Measurements from ENCODE around the gene SMG9. TPM values are rescaled to one million over a fixed set of nuclear protein-coding genes. Genes with fewer than 3 reads are reported as not detected.

The SMG9 gene
- total RNA-seq, 2 donors from 2014 or later, result 18.3 to 49.1 TPM

DNA sequence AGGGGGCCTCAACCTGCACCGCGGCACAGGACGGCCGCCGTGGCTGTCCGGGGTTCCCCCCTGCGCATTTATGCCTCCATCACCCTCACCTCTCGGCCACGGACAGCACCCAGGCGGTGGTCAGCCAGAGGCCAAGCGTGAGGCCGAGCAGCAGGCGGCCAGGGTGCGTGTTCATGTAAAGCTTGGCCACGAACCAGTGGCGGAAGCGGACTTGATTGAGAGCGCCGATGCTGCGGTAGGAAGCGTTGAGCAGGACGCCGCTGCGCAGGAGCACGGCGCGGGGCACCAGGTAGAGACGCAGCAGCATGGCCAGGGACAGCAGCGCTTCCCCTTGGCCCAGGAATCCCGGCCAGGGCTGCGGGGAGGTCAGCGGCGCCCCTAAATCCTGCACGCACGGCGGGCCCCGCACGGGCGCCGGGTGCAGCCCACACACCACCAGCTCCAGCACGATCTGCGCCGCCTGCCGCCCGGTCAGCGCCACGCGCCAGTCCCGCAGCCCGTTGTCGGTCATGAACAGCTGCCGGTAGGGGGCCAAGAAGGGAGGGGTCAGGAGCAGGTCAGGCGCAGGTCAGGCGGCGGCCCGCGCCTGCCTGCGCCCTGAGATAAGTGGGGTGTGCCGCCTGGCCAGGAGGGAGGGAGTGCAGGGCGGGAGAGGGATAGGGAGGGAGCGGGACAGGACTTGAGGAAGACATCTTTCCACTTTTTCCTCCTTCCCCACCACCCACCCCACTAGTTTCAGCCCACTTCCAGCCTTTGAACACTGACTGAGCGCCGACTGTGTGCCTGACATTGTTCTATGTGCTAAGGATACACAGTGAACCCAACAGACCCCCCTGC lies 19.6 kb upstream of the SMG9 start:
- ATAC-seq (ENCODE audit: insufficient number of reproducible peaks, low FRiP score, low read depth) (no peak), DNase-seq (ENCODE audit: low spot score) (no peak)
- TF ChIP-seq, protein P1, sequence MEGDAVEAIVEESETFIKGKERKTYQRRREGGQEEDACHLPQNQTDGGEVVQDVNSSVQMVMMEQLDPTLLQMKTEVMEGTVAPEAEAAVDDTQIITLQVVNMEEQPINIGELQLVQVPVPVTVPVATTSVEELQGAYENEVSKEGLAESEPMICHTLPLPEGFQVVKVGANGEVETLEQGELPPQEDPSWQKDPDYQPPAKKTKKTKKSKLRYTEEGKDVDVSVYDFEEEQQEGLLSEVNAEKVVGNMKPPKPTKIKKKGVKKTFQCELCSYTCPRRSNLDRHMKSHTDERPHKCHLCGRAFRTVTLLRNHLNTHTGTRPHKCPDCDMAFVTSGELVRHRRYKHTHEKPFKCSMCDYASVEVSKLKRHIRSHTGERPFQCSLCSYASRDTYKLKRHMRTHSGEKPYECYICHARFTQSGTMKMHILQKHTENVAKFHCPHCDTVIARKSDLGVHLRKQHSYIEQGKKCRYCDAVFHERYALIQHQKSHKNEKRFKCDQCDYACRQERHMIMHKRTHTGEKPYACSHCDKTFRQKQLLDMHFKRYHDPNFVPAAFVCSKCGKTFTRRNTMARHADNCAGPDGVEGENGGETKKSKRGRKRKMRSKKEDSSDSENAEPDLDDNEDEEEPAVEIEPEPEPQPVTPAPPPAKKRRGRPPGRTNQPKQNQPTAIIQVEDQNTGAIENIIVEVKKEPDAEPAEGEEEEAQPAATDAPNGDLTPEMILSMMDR (IDR thresholded peaks at IDR 0.05), result peak; percentile 52
- Histone ChIP-seq H3K27me3 (replicated peaks; ENCODE audit: insufficient read depth) (no peaks in the 10 kb centered on the region), H3K9me3 (no peaks in the 10 kb centered on the region), H3K4me1 (ENCODE audit: control insufficient read depth in 1 of 2, low read depth in 2 of 2) (peaks cover 9 to 15% of the 10 kb centered on the region in 2 donors), H3K4me3 (peak overlapping the region; percentile 55), H3K27ac (no peak overlapping the region), H3K36me3 (no peaks in the 10 kb centered on the region)

DNA sequence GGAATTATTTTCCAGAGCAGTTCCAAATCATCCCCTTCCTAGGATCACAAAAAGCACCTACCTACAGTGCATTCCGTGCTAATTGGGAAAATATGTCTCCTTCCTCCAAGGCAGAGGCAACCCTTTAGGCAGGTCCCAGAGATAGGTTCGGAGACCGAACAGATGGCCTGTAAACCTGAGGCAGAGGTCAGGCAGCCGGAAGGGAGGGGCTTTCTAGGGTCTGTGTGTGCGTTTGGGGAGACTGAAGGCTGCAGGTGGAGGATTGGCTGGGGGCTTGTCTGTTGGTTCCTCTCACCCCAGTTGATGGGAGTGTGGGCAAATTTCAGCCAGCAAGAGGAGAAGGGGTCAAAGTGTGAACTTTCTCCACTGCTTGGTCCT lies 19.0 kb upstream of the SMG9 start:
- Histone ChIP-seq H3K27me3 (replicated peaks; ENCODE audit: insufficient read depth) (no peaks in the 10 kb centered on the region), H3K9me3 (no peaks in the 10 kb centered on the region), H3K36me3 (no peaks in the 10 kb centered on the region), H3K27ac (no peak overlapping the region), H3K4me3 (no peak overlapping the region), H3K4me1 (ENCODE audit: control insufficient read depth in 1 of 2, low read depth in 2 of 2) (peaks cover 8 to 15% of the 10 kb centered on the region in 2 donors)
- TF ChIP-seq, protein P1 (IDR thresholded peaks at IDR 0.05), result no peak
- no peak for DNase-seq (ENCODE audit: low spot score)
- no peak for ATAC-seq (ENCODE audit: insufficient number of reproducible peaks, low FRiP score, low read depth)

DNA sequence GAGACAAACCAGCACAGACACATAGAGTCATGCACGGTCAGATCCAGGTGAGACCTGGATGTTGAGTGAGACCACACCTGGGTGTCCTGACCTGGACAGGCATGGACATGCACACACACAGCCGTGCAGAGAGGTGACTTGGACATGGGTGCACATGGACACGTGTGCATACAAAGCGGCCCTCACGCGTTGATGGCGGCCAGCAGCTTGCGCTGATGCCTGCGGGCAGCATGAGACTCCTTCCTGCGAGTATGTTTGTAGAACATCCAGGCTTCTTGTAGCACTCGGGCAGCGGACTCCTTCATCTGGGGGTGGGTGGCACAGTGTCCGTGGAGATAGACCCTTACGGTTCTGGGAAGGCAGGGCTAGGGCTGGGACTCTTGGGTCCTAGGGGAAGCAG lies 14.5 kb upstream of the SMG9 start:
- Histone ChIP-seq H3K4me1 (ENCODE audit: control insufficient read depth in 1 of 2, low read depth in 2 of 2) (peaks cover 14 to 21% of the 10 kb centered on the region in 2 donors), H3K9me3 (no peaks in the 10 kb centered on the region), H3K4me3 (no peak overlapping the region), H3K27me3 (replicated peaks; ENCODE audit: insufficient read depth) (no peaks in the 10 kb centered on the region), H3K27ac (no peak overlapping the region), H3K36me3 (no peaks in the 10 kb centered on the region)
- TF ChIP-seq, protein P1 (IDR thresholded peaks at IDR 0.05), result no peak
- no peak for ATAC-seq (ENCODE audit: insufficient number of reproducible peaks, low FRiP score, low read depth)
- no peak for DNase-seq (ENCODE audit: low spot score)

DNA sequence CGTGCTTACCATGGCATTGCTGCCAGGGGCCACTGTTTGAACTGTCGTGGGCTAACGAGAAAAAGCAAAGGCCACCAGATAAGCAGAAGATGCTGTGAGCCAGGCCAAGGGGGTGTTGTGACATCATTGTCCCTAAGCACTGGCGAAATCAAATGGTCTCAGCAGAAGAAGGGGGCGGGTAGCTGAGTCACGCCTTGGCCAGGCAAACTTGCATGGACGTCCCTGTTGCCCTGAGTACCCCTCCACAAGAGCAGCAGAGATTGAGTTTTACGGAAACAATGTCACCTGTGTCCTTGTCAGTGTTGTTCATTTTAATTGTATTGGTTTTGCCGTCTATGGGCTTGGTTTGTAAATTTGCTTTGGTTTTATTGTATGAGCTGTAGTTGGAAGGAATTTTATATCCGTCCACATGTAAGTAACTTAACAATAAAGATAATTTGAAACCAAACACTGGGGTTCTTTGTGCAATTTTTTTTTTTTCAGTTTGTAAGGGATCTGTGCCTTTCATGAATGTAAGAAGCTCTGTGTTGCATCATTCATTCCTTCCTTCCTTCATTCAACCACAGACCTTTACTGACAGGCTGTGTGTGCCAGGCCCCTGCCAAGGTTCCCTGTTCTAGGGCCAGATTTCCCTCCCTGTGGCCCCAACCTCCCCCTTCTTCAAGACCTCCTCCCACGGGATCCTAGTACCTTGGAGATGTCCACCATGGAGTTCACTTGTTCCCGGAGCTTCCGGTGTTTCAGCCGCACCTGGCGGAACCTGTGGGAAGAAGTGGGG lies 13.7 kb upstream of the SMG9 start:
- no peak for DNase-seq (ENCODE audit: low spot score)
- no peak overlapping the region for H3K27ac ChIP-seq

DNA sequence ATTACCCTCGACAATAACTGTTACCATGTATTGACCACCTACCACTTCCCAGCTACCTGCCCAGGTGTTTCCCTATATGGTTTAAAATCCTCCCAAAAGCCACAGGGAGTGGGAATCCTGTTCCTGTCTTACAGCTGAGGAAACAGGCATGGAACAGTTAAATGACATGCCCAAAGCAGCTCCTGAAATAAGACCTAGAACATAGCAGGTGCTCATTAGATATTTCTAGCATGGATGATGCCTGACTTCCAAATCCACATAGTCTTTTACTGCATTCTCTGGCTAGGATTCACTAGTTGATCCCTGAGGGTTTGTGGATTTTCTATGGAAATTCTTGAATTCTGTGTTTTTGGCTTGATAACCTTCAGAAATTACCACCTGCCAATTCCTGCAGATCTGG lies 13.1 kb upstream of the SMG9 start:
- ATAC-seq (ENCODE audit: insufficient number of reproducible peaks, low FRiP score, low read depth) (no peak), DNase-seq (ENCODE audit: low spot score) (no peak)
- no peaks in the 10 kb centered on the region for H3K27me3 ChIP-seq (replicated peaks; ENCODE audit: insufficient read depth)
- TF ChIP-seq, protein P1 (IDR thresholded peaks at IDR 0.05), result no peak
- no peak overlapping the region for H3K27ac ChIP-seq
- no peak overlapping the region for H3K4me3 ChIP-seq
- no peaks in the 10 kb centered on the region for H3K36me3 ChIP-seq
- H3K4me1 ChIP-seq (ENCODE audit: control insufficient read depth in 1 of 2, low read depth in 2 of 2), result peaks cover 17 to 28% of the 10 kb centered on the region in 2 donors
- no peaks in the 10 kb centered on the region for H3K9me3 ChIP-seq

More for the DNA sequence above, 13.7 kb upstream of the SMG9 start:
- H3K27me3 ChIP-seq (replicated peaks; ENCODE audit: insufficient read depth), result no peaks in the 10 kb centered on the region
- ATAC-seq (ENCODE audit: insufficient number of reproducible peaks, low FRiP score, low read depth), result no peak
- no peaks in the 10 kb centered on the region for H3K9me3 ChIP-seq
- no peak overlapping the region for H3K4me3 ChIP-seq
- TF ChIP-seq, protein P1 (IDR thresholded peaks at IDR 0.05), result no peak
- peaks cover 14 to 21% of the 10 kb centered on the region in 2 donors for H3K4me1 ChIP-seq (ENCODE audit: control insufficient read depth in 1 of 2, low read depth in 2 of 2)
- H3K36me3 ChIP-seq, result no peaks in the 10 kb centered on the region
